ENCODE results near the gene NRP1. TPM values are rescaled to one million over a fixed set of nuclear protein-coding genes. Genes with fewer than 3 reads are reported as not detected.

The NRP1 gene
- total RNA-seq, 1 experiment from 2014 or later = 31.7 TPM

DNA sequence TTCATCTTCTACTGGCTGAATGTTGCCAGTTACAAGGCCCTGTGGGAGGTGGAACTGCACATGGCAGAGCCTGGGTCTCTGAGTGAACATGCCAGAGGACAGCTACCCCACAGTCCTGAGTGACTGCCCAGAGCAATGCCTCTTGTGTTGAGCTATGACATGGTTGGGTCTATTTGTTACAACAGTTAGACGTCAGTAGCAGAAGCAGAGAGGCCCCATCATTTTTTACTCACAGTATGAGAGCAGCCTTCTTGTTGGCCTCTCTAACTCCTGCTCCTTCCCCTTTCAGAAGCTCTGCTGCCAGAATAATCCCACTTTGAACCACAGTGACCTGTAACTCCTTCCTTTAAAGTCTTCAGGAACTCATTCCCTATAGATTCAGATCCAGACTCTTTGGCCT lies 30.8 kb upstream of the NRP1 start:
- H3K4me1 ChIP-seq (ENCODE audit: insufficient read depth, low read length, poor library complexity, severe bottlenecking) = no peaks in the 10 kb centered on the region
- intact Hi-C loops (cut with micrococcal nuclease; ENCODE audit: unreplicated experiment) = no loop called here
- ChIA-PET CTCF (no interaction called here), POLR2A (ENCODE audit: low non-redundant PET) (no interaction called here)
- H3K27ac ChIP-seq (ENCODE audit: low read depth, low read length, poor library complexity, severe bottlenecking) = no peak overlapping the region
- no TSS peak for BruUV-seq (replicated peaks)
- no peaks in the 10 kb centered on the region for H3K36me3 ChIP-seq (ENCODE audit: insufficient read depth, low read length, poor library complexity, severe bottlenecking)
- no peak for TF ChIP-seq EZH2 (IDR thresholded peaks at IDR 0.05; ENCODE audit: borderline replicate concordance, low read depth, low read length, poor library complexity, severe bottlenecking)
- TF ChIP-seq, protein P1, sequence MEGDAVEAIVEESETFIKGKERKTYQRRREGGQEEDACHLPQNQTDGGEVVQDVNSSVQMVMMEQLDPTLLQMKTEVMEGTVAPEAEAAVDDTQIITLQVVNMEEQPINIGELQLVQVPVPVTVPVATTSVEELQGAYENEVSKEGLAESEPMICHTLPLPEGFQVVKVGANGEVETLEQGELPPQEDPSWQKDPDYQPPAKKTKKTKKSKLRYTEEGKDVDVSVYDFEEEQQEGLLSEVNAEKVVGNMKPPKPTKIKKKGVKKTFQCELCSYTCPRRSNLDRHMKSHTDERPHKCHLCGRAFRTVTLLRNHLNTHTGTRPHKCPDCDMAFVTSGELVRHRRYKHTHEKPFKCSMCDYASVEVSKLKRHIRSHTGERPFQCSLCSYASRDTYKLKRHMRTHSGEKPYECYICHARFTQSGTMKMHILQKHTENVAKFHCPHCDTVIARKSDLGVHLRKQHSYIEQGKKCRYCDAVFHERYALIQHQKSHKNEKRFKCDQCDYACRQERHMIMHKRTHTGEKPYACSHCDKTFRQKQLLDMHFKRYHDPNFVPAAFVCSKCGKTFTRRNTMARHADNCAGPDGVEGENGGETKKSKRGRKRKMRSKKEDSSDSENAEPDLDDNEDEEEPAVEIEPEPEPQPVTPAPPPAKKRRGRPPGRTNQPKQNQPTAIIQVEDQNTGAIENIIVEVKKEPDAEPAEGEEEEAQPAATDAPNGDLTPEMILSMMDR (conservative IDR thresholded peaks at IDR 0.05; ENCODE audit: low read depth, low read length) = no peak
- H3K9me3 ChIP-seq (ENCODE audit: low read depth, low read length, poor library complexity, severe bottlenecking) = peaks cover 2% of the 10 kb centered on the region
- no peaks in the 10 kb centered on the region for H3K27me3 ChIP-seq (replicated peaks; ENCODE audit: insufficient read depth, low read depth, low read length, poor library complexity)
- H3K4me3 ChIP-seq (ENCODE audit: low read depth, low read length, poor library complexity, severe bottlenecking) = no peak overlapping the region
- DNase-seq (ENCODE audit: low spot score) = no peak

DNA sequence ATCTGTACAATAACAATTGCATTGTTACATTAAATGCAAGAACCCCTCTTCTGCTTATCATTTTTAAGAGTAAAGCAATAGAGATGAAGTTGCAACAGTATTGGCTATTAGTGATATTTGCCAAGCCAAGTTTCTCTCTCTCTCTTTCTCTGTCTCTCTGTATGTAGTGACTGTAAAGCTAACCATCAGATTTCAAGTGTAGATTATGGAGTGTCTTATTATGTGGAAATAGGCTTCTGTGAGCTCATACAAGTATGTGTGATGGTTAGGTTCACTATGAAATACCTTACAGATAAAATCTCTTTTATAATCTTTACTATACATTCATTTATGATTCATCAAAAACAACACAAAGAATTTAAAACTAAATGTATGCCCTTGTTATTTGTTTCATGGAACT lies 28.6 kb upstream of the NRP1 start:
- no peak overlapping the region for H3K4me3 ChIP-seq (ENCODE audit: low read depth, low read length, poor library complexity, severe bottlenecking)
- intact Hi-C loops (cut with micrococcal nuclease; ENCODE audit: unreplicated experiment) = no loop called here
- H3K9me3 ChIP-seq (ENCODE audit: low read depth, low read length, poor library complexity, severe bottlenecking) = peaks cover 2% of the 10 kb centered on the region
- no peak for TF ChIP-seq EZH2 (IDR thresholded peaks at IDR 0.05; ENCODE audit: borderline replicate concordance, low read depth, low read length, poor library complexity, severe bottlenecking)
- TF ChIP-seq, protein P1 (conservative IDR thresholded peaks at IDR 0.05; ENCODE audit: low read depth, low read length) = no peak
- DNase-seq (ENCODE audit: low spot score) = no peak
- ChIA-PET CTCF (no interaction called here), POLR2A (ENCODE audit: low non-redundant PET) (no interaction called here)
- BruUV-seq (replicated peaks) = no TSS peak
- no peaks in the 10 kb centered on the region for H3K4me1 ChIP-seq (ENCODE audit: insufficient read depth, low read length, poor library complexity, severe bottlenecking)
- H3K27ac ChIP-seq (ENCODE audit: low read depth, low read length, poor library complexity, severe bottlenecking) = no peak overlapping the region
- no peaks in the 10 kb centered on the region for H3K36me3 ChIP-seq (ENCODE audit: insufficient read depth, low read length, poor library complexity, severe bottlenecking)
- H3K27me3 ChIP-seq (replicated peaks; ENCODE audit: insufficient read depth, low read depth, low read length, poor library complexity) = no peaks in the 10 kb centered on the region

DNA sequence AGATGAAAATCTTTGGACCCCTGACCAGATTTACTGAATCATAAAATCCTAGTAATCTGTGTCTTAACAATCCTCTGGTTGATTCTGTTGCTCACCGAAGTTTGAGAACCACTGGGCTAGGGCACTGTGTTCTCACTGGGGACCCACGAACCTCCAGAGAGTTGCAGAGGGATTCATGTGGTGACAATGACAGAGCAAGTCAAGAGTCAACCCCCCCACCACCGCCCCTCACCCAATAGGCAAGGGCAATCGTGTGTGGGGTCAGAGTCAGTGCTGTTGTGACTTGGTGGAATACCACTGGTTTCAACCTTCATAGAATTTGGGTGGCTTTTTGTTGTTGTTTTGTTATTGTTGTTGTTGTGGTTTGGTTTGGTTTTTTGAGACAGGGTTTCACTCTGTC lies 23.5 kb upstream of the NRP1 start:
- CTCF ChIA-PET = no interaction called here
- no TSS peak for BruUV-seq (replicated peaks)
- no peak for TF ChIP-seq EZH2 (IDR thresholded peaks at IDR 0.05; ENCODE audit: borderline replicate concordance, low read depth, low read length, poor library complexity, severe bottlenecking)
- TF ChIP-seq, protein P1 (conservative IDR thresholded peaks at IDR 0.05; ENCODE audit: low read depth, low read length) = no peak
- Histone ChIP-seq H3K9me3 (ENCODE audit: low read depth, low read length, poor library complexity, severe bottlenecking) (no peaks in the 10 kb centered on the region), H3K27ac (ENCODE audit: low read depth, low read length, poor library complexity, severe bottlenecking) (no peak overlapping the region), H3K36me3 (ENCODE audit: insufficient read depth, low read length, poor library complexity, severe bottlenecking) (no peaks in the 10 kb centered on the region), H3K4me3 (ENCODE audit: low read depth, low read length, poor library complexity, severe bottlenecking) (no peak overlapping the region), H3K4me1 (ENCODE audit: insufficient read depth, low read length, poor library complexity, severe bottlenecking) (no peaks in the 10 kb centered on the region), H3K27me3 (replicated peaks; ENCODE audit: insufficient read depth, low read depth, low read length, poor library complexity) (no peaks in the 10 kb centered on the region)
- POLR2A ChIA-PET (ENCODE audit: low non-redundant PET) = no interaction called here
- DNase-seq (ENCODE audit: low spot score) = no peak
- intact Hi-C loops (cut with micrococcal nuclease; ENCODE audit: unreplicated experiment) = no loop called here
